Tibial artery (tissue), 4 donors: ENCODE results near the gene UPF3A.

Experiments used
- DNase-seq, 2 donors: peaks; one replicate each; pipeline ENCODE4 v3.0.0-alpha.2; 2019
- H3K27ac ChIP-seq, 2 donors: fragments of 200-600 bp; sonication (generic) in 1 of 2; 1 replicate in 1 of 2; 2 replicates in 1 of 2; pipeline ENCODE4 v1.5.1; 2018 to 2019; ENCODE audit warnings: mild to moderate bottlenecking in 1 of 2
- H3K27me3 ChIP-seq, 2 donors: fragments of 200-600 bp; sonication (generic) in 1 of 2; one replicate each; pipeline versions ENCODE4 v1.5.1 to v1.6.0; 2016 to 2019
- H3K36me3 ChIP-seq, 3 donors: fragments of 200-600 bp; sonication (generic) in 2 of 3; one replicate each; pipeline ENCODE4 v1.5.1; 2016 to 2019; ENCODE audit warnings: mild to moderate bottlenecking in 2 of 3
- H3K4me1 ChIP-seq, 4 donors: fragments of 200-600 bp; sonication (generic) in 2 of 4; 1 replicate in 3 of 4; 2 replicates in 1 of 4; pipeline ENCODE4 v1.5.1; 2016 to 2019
- H3K4me3 ChIP-seq, 2 donors: fragments of 200-600 bp; sonication (generic) in 1 of 2; 1 replicate in 1 of 2; 2 replicates in 1 of 2; pipeline ENCODE4 v1.5.1; 2018 to 2019; ENCODE audit warnings: mild to moderate bottlenecking in 2 of 2
- H3K9me3 ChIP-seq, 3 donors: fragments of 200-600 bp; sonication (generic) in 1 of 3; one replicate each; pipeline ENCODE4 v1.5.1; 2016 to 2019
- intact Hi-C: fragments of 100-400 bp; cut with DNase I; formaldehyde crosslinking; loops from one replicate; pipeline ENCODE4 v1.15.0; 2023; ENCODE audit warnings: low total_unique reads
- TF ChIP-seq, protein P1 (sequence below), 2 experiments: fragments of 200-600 bp in 1 of 2; fragments of 450-650 bp in 1 of 2; IDR thresholded peaks; one replicate each; pipeline ENCODE4 v1.5.1; 2017 to 2019; ENCODE audit warnings: antibody characterized with exemption in 2 of 2, mild to moderate bottlenecking in 1 of 2, moderate library complexity in 1 of 2

Gene UPF3A

GRCh38 chr13:114309086-114309485 is 27.7 kb downstream of the UPF3A start:
- TF ChIP-seq, protein P1, sequence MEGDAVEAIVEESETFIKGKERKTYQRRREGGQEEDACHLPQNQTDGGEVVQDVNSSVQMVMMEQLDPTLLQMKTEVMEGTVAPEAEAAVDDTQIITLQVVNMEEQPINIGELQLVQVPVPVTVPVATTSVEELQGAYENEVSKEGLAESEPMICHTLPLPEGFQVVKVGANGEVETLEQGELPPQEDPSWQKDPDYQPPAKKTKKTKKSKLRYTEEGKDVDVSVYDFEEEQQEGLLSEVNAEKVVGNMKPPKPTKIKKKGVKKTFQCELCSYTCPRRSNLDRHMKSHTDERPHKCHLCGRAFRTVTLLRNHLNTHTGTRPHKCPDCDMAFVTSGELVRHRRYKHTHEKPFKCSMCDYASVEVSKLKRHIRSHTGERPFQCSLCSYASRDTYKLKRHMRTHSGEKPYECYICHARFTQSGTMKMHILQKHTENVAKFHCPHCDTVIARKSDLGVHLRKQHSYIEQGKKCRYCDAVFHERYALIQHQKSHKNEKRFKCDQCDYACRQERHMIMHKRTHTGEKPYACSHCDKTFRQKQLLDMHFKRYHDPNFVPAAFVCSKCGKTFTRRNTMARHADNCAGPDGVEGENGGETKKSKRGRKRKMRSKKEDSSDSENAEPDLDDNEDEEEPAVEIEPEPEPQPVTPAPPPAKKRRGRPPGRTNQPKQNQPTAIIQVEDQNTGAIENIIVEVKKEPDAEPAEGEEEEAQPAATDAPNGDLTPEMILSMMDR (IDR thresholded peaks at IDR 0.05): no peak
- Histone ChIP-seq H3K27ac (no peak overlapping the region), H3K4me1 (peaks cover 0 to 6% (median 4%) of the 10 kb centered on the region in 4 donors), H3K9me3 (no peaks in the 10 kb centered on the region), H3K36me3 (peaks cover 23 to 24% (median 23%) of the 10 kb centered on the region in 3 donors), H3K27me3 (no peaks in the 10 kb centered on the region), H3K4me3 (no peak overlapping the region)
- intact Hi-C loops: no loop called here
- no peak for DNase-seq

- Histone ChIP-seq H3K4me3 (no peak overlapping the region), H3K36me3 (peaks cover 15 to 18% (median 17%) of the 10 kb centered on the region in 3 donors), H3K4me1 (peaks cover 0 to 6% (median 4%) of the 10 kb centered on the region in 4 donors), H3K27me3 (no peaks in the 10 kb centered on the region), H3K27ac (no peak overlapping the region), H3K9me3 (no peaks in the 10 kb centered on the region)
- TF ChIP-seq, protein P1 (IDR thresholded peaks at IDR 0.05): no peak
- DNase-seq: no peak
- intact Hi-C loops: no loop called here
Observed at GRCh38 chr13:114309806-114310410, 28.5 kb downstream of the UPF3A start.

GRCh38 chr13:114310956-114311355 is 29.6 kb downstream of the UPF3A start:
- H3K9me3 ChIP-seq: no peaks in the 10 kb centered on the region
- peaks cover 10 to 12% (median 11%) of the 10 kb centered on the region in 3 donors for H3K36me3 ChIP-seq
- H3K27ac ChIP-seq: no peak overlapping the region
- TF ChIP-seq, protein P1 (IDR thresholded peaks at IDR 0.05): no peak
- H3K27me3 ChIP-seq: no peaks in the 10 kb centered on the region
- H3K4me3 ChIP-seq: no peak overlapping the region
- DNase-seq: no peak
- intact Hi-C loops: no loop called here
- H3K4me1 ChIP-seq: peaks cover 0 to 17% (median 11%) of the 10 kb centered on the region in 4 donors

DNA sequence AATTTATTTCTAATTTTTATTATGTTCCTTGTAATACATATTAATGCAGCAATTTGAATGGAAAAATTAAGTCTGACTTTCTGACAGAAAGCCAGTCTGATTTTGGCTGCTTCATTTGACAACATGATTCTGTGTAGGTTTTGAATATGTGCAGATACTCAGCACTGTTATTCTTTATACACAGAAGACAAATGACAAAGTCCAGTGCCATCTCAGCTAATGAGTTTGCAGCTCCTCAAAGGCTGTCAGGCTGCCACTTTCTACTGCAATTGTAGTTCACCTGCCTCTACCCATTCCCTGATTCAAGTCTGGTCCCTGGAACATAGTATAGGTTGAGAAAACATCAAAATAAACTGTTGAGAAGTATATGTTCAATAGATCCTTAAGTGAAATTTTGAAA is 30.0 kb downstream of the UPF3A start:
- intact Hi-C loops: no loop called here
- no peak for DNase-seq

GRCh38 chr13:114311908-114312307 is 30.5 kb downstream of the UPF3A start:
- DNase-seq: no peak
- TF ChIP-seq, protein P1 (IDR thresholded peaks at IDR 0.05): no peak
- Histone ChIP-seq H3K36me3 (peaks cover under 1 to 3% (median 2%) of the 10 kb centered on the region in 3 donors), H3K27me3 (no peaks in the 10 kb centered on the region), H3K9me3 (no peaks in the 10 kb centered on the region), H3K4me1 (peaks cover 0 to 26% (median 20%) of the 10 kb centered on the region in 4 donors), H3K4me3 (no peak overlapping the region), H3K27ac (no peak overlapping the region)
- intact Hi-C loops: no loop called here

More for the DNA sequence above, 30.0 kb downstream of the UPF3A start:
- Histone ChIP-seq H3K36me3 (peaks cover 6 to 8% (median 7%) of the 10 kb centered on the region in 3 donors), H3K27ac (no peak overlapping the region), H3K27me3 (no peaks in the 10 kb centered on the region), H3K9me3 (no peaks in the 10 kb centered on the region), H3K4me1 (peaks cover 0 to 21% (median 16%) of the 10 kb centered on the region in 4 donors), H3K4me3 (no peak overlapping the region)
- TF ChIP-seq, protein P1 (IDR thresholded peaks at IDR 0.05): no peak
